Stimulated activated naive CD8-positive, alpha-beta T cell treated with anti-CD3 and anti-CD28 coated beads, Interleukin-15, amount 100 ng/mL, for 72 hours (primary cell): ENCODE measurements around the gene KRT36.

Experiments used
- ATAC-seq: fragments of 150-1000 bp; cut with Tn5 transposase; 2 replicates; pipeline ENCODE4 v1.10.0; 2021; ENCODE audit warnings: mild to moderate bottlenecking, moderate library complexity
- DNase-seq, 2 donors: peaks; one replicate each; pipeline ENCODE4 v3.0.0; 2021 to 2022
- H3K27ac Mint-ChIP-seq, 2 donors: one replicate each; pipeline ENCODE4 v1.8.0; 2022; ENCODE audit warnings: mild to moderate bottlenecking in 2 of 2, mixed read lengths in 2 of 2, moderate library complexity in 2 of 2
- H3K27me3 Mint-ChIP-seq: one replicate; pipeline ENCODE4 v1.8.0; 2022; ENCODE audit warnings: mixed read lengths
- H3K4me1 Mint-ChIP-seq: one replicate; pipeline ENCODE4 v1.8.0; 2022; ENCODE audit warnings: mild to moderate bottlenecking, mixed read lengths
- H3K4me3 Mint-ChIP-seq, 2 donors: one replicate each; pipeline ENCODE4 v1.8.0; 2022; ENCODE audit warnings: mild to moderate bottlenecking in 2 of 2, mixed read lengths in 2 of 2, moderate library complexity in 1 of 2
- H3K9me3 Mint-ChIP-seq, 2 donors: one replicate each; pipeline ENCODE4 v1.8.0; 2022; ENCODE audit warnings: mixed read lengths in 2 of 2

KRT36 gene

DNA sequence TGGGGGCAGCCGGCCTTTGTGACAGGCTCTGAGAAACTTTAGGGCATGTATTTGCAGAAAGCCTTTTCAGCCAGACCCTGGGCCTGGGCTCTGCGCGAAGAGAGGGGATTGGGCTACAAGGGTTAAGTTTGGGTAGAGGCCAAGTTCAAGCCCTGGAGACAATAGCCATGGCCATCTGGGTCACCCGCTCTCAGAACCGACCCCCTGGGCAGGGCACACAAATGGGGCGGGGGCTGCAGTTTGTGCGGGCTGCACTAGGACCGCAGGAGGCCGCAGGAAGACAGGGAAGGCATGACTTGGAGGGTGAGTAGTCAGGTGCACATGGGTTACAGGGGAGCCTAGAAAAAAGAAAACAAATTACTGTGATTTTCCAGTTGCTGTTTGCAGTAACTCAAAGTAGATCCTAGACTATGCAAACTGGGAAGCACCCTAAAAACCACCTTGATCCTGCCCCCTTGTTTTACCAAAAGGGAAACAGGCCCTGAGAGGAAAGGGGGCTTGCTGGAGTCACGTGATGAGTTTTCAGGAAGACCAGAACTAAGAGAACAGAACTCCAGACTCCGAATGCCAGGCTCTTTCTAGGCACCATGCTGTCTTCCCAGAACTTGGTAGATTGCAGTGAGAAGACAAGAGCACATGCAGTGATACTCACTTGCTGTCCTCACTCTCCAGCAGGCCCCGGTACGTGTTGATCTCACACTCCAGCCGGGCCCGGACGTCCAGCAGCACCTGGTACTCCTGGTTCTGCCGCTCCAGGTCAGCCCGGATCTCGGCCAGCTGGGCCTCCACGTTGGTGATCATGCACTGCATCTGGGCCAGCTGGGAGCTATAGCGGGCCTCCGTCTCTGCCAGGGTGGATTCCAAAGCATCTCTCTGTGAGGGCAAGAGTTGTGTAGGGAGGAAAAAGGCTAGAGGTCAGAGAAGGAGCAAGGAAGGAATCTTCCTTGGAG, 12.6 kb downstream of the KRT36 start:
- H3K27ac Mint-ChIP-seq, result no peak overlapping the region
- ATAC-seq, result no peak

DNA sequence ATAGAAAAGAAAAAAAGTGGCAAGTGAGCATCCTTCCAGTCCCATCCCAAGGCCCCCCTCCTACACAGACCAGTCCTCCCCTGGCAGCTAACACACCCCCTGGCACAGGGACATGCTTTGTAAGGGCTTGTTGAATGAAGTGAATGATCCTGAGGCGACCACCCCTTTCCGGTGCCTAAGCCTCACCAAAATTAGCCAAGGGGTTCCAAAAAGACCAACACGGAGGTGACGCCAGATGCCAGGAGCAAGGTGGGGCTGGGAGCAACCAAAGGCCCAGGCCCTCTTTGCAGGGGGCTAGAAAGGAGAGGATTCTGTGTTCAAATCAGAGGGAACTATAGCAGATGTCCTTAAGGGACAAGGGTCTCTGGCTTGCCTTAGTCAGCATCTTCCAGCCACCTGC, 14.3 kb downstream of the KRT36 start:
- Mint-ChIP-seq H3K4me1 (no peaks in the 10 kb centered on the region), H3K4me3 (no peak overlapping the region), H3K9me3 (peaks cover 5 to 7% of the 10 kb centered on the region in 2 donors), H3K27me3 (no peaks in the 10 kb centered on the region), H3K27ac (no peak overlapping the region)
- DNase-seq (no peak), ATAC-seq (no peak)

More for the DNA sequence above, 12.6 kb downstream of the KRT36 start:
- no peaks in the 10 kb centered on the region for H3K4me1 Mint-ChIP-seq
- no peak overlapping the region for H3K4me3 Mint-ChIP-seq
- no peaks in the 10 kb centered on the region for H3K27me3 Mint-ChIP-seq
- no peak for DNase-seq
- no peaks in the 10 kb centered on the region for H3K9me3 Mint-ChIP-seq

DNA sequence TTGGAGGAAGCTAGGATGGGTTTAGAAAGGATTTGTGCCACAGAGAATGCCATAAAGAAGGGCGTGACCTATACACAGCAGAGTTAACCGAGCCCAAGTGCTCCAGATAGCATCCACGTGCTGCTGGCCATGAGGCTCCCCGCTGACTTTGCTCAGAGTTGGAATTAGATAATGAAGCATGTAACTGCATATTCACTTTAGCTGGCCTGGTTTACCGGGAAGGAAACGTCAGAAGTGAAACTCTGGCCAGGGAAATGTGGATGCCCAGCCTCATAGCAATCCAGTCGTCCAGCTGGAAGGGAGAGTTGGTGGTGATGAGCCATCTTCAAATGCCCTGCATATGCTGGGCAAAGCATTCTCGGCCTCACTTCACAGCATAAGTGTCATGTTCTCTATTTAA, 14.8 kb downstream of the KRT36 start:
- H3K4me3 Mint-ChIP-seq, result no peak overlapping the region
- H3K9me3 Mint-ChIP-seq, result peaks cover 5 to 7% of the 10 kb centered on the region in 2 donors
- H3K4me1 Mint-ChIP-seq, result no peaks in the 10 kb centered on the region
- no peak for DNase-seq
- no peak overlapping the region for H3K27ac Mint-ChIP-seq
- H3K27me3 Mint-ChIP-seq, result no peaks in the 10 kb centered on the region
- ATAC-seq, result no peak

DNA sequence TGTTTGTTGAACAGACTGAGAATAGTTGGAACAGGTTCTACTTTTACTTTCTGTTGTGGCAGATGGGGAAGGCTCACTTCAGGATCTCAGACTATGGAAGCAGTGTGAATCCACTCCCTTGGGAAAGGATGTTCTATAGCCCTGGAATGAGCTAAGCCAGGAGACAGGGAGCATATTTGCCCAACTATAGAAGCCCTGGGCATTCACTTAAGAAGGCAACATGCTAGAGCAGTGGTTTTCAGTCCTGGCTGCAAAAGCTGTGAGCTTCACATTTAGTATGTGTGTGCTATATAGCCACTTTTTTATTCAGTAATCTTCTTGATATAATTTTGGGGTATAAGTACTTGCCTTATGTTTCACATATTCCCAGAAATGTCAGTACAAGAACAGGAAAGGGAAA, 21.4 kb downstream of the KRT36 start:
- Mint-ChIP-seq H3K27me3 (peaks cover 6% of the 10 kb centered on the region), H3K4me3 (no peak overlapping the region), H3K27ac (no peak overlapping the region), H3K9me3 (peaks cover 5 to 7% of the 10 kb centered on the region in 2 donors), H3K4me1 (no peaks in the 10 kb centered on the region)
- DNase-seq, result no peak
- ATAC-seq, result no peak

DNA sequence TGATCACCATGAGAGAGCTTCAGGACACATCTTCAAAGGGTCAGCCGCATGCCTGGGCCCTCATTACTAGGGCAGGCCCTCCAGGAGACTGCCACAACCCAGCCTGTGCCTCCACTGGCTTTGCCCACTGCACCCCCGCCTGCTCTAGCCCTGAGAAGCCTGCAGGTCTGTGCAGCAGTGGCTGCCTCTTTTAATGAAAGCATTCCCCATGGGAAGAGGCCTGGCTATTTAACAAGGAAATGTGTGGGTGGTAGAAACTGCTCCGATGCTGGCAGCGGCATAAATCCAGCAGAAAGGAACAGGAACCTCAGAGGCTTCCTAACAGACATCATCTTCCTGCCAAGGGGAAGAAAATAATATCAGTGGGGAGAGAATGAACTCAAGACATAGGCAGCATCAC, 22.1 kb downstream of the KRT36 start:
- ATAC-seq (no peak), DNase-seq (no peak)
- Mint-ChIP-seq H3K27ac (no peak overlapping the region), H3K4me3 (no peak overlapping the region), H3K27me3 (peaks cover 6% of the 10 kb centered on the region), H3K4me1 (no peaks in the 10 kb centered on the region), H3K9me3 (peaks cover 5 to 7% of the 10 kb centered on the region in 2 donors)

DNA sequence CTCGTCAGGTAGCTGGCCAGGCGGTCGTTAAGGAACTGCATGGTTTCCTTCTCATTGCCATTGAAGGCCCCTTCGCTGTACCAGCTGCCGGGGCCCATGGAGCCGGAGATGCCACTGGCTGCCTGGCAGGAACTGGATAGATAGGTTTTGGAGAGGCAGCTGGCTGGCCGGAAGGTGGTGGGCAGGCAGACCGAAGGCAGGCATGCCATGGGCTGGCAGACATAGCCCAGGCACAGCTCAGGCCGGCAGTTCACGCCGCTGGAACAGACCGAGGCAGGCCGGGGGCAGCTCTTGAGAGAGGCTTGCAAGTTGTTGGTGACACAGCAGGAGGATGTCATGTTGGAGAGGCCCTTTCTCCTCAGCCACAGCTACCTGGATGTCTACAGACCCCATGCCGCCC, 22.7 kb downstream of the KRT36 start, which contains the start of gene KRT32:
KRT32 (minus strand) TSS at position 399 of the 400 bp plus-strand sequence; CDS start at position 338, 61 bp downstream.
- ATAC-seq (no peak), DNase-seq (no peak)
- H3K27ac Mint-ChIP-seq, result no peak within 1 kb of the TSS
- H3K9me3 Mint-ChIP-seq, result peaks cover 5 to 7% of the 10 kb centered on the region in 2 donors
- no peak within 1 kb of the TSS for H3K4me3 Mint-ChIP-seq
- peaks cover 6% of the 10 kb centered on the region for H3K27me3 Mint-ChIP-seq
- no peaks in the 10 kb centered on the region for H3K4me1 Mint-ChIP-seq

DNA sequence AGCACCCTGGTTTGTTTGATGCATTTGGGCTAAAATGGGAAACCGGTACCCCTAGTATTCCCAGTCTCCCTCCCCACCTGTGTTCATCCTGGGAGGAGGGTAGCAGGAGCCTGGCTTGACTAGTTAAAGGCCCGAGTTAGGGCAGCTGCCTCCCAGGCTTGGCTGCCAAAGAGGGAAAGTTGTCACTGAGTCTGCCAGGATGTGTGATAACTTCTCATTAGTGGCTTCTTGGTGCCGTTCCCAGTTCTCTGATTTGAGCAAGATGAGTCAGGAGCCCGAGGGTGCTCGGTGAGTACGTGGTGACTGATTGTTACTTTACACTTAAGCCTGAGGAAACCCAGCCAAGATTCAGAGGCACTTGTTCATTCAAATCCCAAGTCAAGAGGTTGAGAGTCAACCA, 25.0 kb downstream of the KRT36 start:
- DNase-seq, result no peak
- Mint-ChIP-seq H3K4me3 (no peak overlapping the region), H3K27me3 (peaks cover 6% of the 10 kb centered on the region), H3K27ac (peak overlapping the region in 1 of 2 donors; percentile 50), H3K4me1 (no peaks in the 10 kb centered on the region), H3K9me3 (no peaks in the 10 kb centered on the region)
- ATAC-seq, result no peak

DNA sequence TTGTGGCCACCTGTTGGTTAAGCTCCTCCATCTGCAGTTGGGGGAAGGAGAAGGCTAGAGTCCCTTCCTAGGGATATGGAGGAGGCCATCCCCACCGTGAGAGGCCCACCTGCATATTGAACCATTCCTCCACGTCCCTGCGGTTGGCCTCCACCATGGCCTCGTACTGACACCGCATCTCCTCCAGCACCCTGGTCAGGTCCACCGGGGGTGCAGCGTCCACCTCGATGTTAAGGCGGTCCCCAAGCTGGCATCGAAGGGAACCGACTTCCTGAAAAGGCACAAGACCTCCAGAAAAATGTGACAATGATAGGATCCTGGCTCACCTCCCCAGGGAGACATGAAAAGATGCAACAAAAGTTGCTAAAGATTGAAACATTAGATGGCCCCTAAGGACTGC, 25.5 kb downstream of the KRT36 start:
- Mint-ChIP-seq H3K4me3 (no peak overlapping the region), H3K9me3 (no peaks in the 10 kb centered on the region), H3K27ac (no peak overlapping the region), H3K4me1 (no peaks in the 10 kb centered on the region), H3K27me3 (peaks cover 6% of the 10 kb centered on the region)
- ATAC-seq, result no peak
- DNase-seq, result no peak

DNA sequence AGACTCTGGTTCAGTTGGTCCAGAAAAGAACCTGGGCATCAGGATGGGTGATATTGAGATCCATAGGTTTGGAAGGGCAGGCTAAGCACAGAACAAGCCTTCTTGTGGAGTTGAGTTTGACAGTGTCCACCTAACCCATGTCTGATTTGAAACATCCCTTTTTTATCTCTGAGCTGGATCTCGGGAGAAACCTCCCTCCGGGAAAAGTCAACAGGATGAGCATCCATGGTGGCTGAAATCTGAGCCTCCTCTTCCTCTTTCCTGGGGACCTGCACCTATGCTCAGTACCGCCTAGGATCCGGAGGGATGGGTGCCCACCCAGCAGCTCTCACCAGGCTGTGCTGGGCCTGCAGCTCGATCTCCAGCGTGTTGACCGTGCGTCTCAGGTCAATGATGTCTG, 26.0 kb downstream of the KRT36 start:
- ATAC-seq, result no peak
- Mint-ChIP-seq H3K27me3 (peaks cover 6% of the 10 kb centered on the region), H3K4me3 (no peak overlapping the region), H3K27ac (no peak overlapping the region), H3K4me1 (no peaks in the 10 kb centered on the region), H3K9me3 (no peaks in the 10 kb centered on the region)
- no peak for DNase-seq

DNA sequence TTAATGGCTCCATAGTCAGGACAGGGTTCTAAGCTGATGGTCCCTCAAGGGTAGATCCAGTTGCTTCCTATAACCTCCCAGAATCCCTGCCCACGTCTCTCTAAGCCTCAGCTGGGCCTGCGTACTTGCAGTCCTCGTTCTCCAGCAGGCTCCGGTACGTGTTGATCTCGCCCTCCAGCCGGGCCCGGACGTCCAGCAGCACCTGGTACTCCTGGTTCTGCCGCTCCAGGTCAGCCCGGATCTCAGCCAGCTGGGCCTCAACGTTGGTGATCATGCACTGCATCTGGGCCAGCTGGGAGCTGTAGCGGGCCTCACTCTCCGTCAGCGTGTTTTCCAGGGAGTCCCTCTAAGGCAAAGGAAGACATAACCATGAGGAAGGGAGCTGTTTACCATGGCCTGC, 27.0 kb downstream of the KRT36 start:
- no peak overlapping the region for H3K4me3 Mint-ChIP-seq
- peaks cover 6% of the 10 kb centered on the region for H3K27me3 Mint-ChIP-seq
- no peak overlapping the region for H3K27ac Mint-ChIP-seq
- H3K4me1 Mint-ChIP-seq, result no peaks in the 10 kb centered on the region
- no peaks in the 10 kb centered on the region for H3K9me3 Mint-ChIP-seq
- no peak for DNase-seq
- no peak for ATAC-seq

DNA sequence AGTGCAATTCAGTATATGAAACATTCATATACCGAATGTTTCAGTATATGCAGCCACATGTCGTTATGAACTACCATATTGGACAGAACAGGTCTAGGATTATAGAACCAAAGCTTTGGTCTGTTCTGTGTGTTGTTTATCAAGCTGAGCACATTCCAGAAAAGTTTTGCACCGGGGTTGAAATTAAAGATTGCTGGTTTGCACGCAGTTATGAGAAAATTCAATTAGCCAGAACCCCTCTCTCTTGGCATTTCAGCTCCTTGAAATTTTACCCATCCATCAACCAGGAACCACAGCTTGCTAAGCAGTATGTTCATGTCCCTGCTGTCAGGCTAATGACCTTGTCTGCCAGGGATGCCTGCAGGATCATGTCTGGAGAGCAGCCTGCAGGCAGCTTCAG, 32.0 kb downstream of the KRT36 start:
- Mint-ChIP-seq H3K27ac (no peak overlapping the region), H3K4me1 (no peaks in the 10 kb centered on the region), H3K9me3 (no peaks in the 10 kb centered on the region), H3K4me3 (no peak overlapping the region), H3K27me3 (no peaks in the 10 kb centered on the region)
- no peak for DNase-seq
- no peak for ATAC-seq

DNA sequence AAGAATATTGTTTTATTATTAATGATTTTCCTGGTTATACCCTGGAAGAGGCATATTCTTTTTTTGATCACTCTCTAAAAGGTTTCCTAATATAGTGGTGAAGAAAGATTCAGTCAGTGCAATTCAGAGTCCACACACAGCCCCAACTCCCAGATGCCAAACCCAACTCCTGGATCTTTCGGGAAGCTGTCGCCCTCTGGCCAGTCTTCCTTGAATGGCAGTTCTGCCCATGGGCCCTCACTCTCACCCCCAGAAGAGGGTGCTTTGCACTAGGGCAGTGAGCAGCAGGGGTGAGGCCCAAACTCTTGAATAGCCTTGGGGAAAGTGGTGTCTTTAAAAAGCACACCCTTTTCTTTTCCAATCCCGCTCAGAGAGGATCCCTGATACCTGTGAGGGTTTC, 33.5 kb downstream of the KRT36 start:
- ATAC-seq (no peak), DNase-seq (no peak)
- no peak overlapping the region for H3K27ac Mint-ChIP-seq
- no peaks in the 10 kb centered on the region for H3K9me3 Mint-ChIP-seq
- no peaks in the 10 kb centered on the region for H3K4me1 Mint-ChIP-seq
- no peak overlapping the region for H3K4me3 Mint-ChIP-seq
- H3K27me3 Mint-ChIP-seq, result no peaks in the 10 kb centered on the region

DNA sequence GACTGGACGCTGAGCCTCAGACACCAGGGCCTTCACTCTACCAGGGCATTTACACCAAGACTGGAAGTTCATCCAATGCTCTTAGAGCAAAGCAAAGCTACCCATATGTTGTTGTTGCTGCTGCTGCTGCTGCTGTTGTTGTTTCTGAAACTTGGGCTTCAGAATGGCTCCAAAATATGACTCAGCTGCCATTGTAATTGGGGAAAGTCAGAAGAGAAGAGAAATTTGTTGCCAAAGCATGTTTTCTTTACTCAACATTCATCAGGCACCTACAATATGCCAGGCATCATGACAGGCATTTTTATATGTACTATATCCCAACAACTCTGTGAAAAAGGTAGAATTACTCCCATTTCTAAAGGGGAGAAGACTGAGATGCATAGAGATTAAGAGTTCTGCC, 34.5 kb downstream of the KRT36 start:
- Mint-ChIP-seq H3K9me3 (no peaks in the 10 kb centered on the region), H3K4me1 (no peaks in the 10 kb centered on the region), H3K4me3 (no peak overlapping the region), H3K27me3 (no peaks in the 10 kb centered on the region), H3K27ac (no peak overlapping the region)
- ATAC-seq, result no peak
- no peak for DNase-seq

DNA sequence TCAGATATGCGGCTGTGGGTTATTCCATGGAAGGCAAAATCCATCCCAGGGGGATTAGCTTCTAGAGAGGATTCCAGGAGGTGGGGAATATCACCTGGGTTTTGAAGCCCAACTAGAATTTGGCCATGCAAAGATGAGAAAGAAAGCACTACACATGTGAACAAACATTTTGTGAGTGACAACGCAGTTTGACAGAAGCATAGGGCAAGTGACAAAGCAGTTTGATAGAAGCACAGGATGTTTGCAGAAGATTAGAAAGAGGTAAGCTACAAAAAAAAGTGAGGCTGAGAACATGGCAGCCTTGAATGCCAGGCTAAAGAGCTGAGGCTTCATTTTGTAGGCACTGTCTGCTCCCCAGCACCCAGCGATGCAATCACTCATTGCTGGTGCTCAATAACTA, 36.6 kb downstream of the KRT36 start:
- ATAC-seq (no peak), DNase-seq (no peak)
- H3K27ac Mint-ChIP-seq, result no peak overlapping the region
- H3K4me1 Mint-ChIP-seq, result no peaks in the 10 kb centered on the region
- no peaks in the 10 kb centered on the region for H3K27me3 Mint-ChIP-seq
- no peaks in the 10 kb centered on the region for H3K9me3 Mint-ChIP-seq
- H3K4me3 Mint-ChIP-seq, result no peak overlapping the region

DNA sequence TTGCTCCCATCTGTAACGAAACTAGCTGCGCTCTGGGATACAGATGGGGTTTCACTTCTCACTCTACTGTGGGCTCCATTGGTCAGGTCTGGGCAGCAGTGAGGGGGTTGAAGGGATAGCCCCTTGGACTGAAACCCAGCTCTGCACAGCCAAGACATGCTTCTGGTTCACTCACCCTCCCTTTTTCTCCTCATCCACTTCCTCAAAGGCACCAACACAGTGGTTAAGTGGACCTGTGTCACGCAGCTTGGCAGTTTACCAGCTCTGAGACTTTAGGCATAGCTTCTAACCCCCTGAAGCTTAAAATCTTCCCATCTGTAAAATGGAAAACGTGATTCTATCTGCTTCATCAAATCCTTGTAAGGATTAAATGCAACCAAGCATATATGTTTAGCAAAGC, 37.4 kb downstream of the KRT36 start:
- no peaks in the 10 kb centered on the region for H3K9me3 Mint-ChIP-seq
- DNase-seq (no peak), ATAC-seq (no peak)
- H3K27ac Mint-ChIP-seq, result no peak overlapping the region
- H3K4me1 Mint-ChIP-seq, result no peaks in the 10 kb centered on the region
- no peak overlapping the region for H3K4me3 Mint-ChIP-seq
- H3K27me3 Mint-ChIP-seq, result no peaks in the 10 kb centered on the region

DNA sequence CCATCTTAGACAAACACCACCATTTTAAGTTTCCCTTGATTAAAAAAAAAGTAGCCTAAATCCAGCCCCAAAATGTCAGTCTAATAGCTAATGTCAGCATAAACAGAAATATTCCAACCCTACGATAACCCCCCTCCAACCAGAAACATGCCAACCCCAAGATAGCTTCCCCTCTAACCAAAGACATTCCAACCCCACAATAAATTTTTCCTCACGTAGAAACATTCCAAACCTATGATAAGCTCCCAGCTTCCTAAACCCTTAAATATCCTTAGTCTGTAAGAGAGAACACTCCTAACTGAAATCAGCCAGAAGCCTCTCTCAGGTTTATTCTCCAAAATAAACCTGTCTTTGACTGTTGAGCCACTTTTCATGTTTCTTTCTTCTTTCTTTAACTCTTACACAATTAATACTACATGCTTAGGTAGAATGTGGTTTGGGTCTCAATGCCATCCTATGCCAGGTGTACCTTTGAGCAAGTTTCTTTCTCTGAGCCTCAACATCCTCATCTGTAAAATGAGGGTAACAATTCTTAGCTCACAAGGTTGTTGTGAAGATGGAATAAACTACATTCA, 38.5 kb downstream of the KRT36 start:
- ATAC-seq, result no peak
- H3K9me3 Mint-ChIP-seq, result no peaks in the 10 kb centered on the region
- no peak overlapping the region for H3K27ac Mint-ChIP-seq
- H3K27me3 Mint-ChIP-seq, result no peaks in the 10 kb centered on the region
- DNase-seq, result no peak
- no peak overlapping the region for H3K4me3 Mint-ChIP-seq
- H3K4me1 Mint-ChIP-seq, result no peaks in the 10 kb centered on the region
